K562 (cell line): ENCODE measurements around the gene GTF2A1. TPM values are rescaled to one million over a fixed set of nuclear protein-coding genes. Genes with fewer than 3 reads are reported as not detected.
A peak's percentile ranks its signal among the peaks of the same experiment; 100 is the strongest.

ENCODE experiments used
- BCOR ChIP-seq: fragments of 450-650 bp; IDR thresholded peaks from 2 replicates; pipeline ENCODE4 v1.6.1; 2016
- BRF1 ChIP-seq: IDR thresholded peaks from 3 replicates; pipeline ENCODE4 v1.6.1; 2011; ENCODE audit warnings: borderline replicate concordance, mild to moderate bottlenecking; ENCODE audit not compliant: insufficient read length; ENCODE audit errors: extremely low read depth
- CSDE1 ChIP-seq, 2 experiments: fragments of 450-650 bp; IDR thresholded peaks; 2 replicates each; pipeline ENCODE4 v1.6.1; 2016; ENCODE audit warnings: mild to moderate bottlenecking in 1 of 2
- CUX1 ChIP-seq: fragments of 200-800 bp; sonication (Bioruptor generic); IDR thresholded peaks from 2 replicates; pipeline ENCODE4 v1.6.1; 2016; ENCODE audit warnings: missing genetic modification characterization, missing compliant biosample characterization
- ELF4 ChIP-seq: fragments of 450-650 bp; formaldehyde crosslinking; IDR thresholded peaks from 2 replicates; pipeline ENCODE4 v1.4.0; 2022; ENCODE audit warnings: missing genetic modification characterization
- KLF13 ChIP-seq: fragments of 450-650 bp; IDR thresholded peaks from 2 replicates; pipeline ENCODE4 v1.6.1; 2016; ENCODE audit warnings: missing genetic modification characterization, low read depth, mild to moderate bottlenecking, missing compliant biosample characterization, moderate library complexity, borderline replicate concordance
- MTF1 ChIP-seq: fragments of 250-450 bp; sonication (Bioruptor Pico); IDR thresholded peaks from 2 replicates; pipeline ENCODE4 v1.9.0; 2021; ENCODE audit warnings: moderate library complexity, mild to moderate bottlenecking, inconsistent platforms, borderline replicate concordance
- NBN ChIP-seq: fragments of 450-650 bp; IDR thresholded peaks from 2 replicates; pipeline ENCODE4 v1.6.1; 2016; ENCODE audit warnings: low read depth, mild to moderate bottlenecking
- NFATC3 ChIP-seq: fragments of 450-650 bp; IDR thresholded peaks from 2 replicates; pipeline ENCODE4 v1.6.1; 2017; ENCODE audit warnings: mild to moderate bottlenecking
- POLR2B ChIP-seq: fragments of 450-650 bp; IDR thresholded peaks from 2 replicates; pipeline ENCODE4 v1.6.1; 2018; ENCODE audit warnings: low read depth; ENCODE audit not compliant: partially characterized antibody
- RBM22 ChIP-seq: fragments of 200-400 bp; formaldehyde crosslinking; IDR thresholded peaks from 2 replicates; pipeline ENCODE4 v1.6.1; 2018; ENCODE audit warnings: low read length, low read depth; ENCODE audit not compliant: poor library complexity, severe bottlenecking
- RBM39 ChIP-seq: fragments of 200-400 bp; formaldehyde crosslinking; optimal IDR thresholded peaks from 2 replicates; pipeline ENCODE3; 2018; ENCODE audit warnings: low read depth, low read length
- RFX5 ChIP-seq: IDR thresholded peaks from 2 replicates; pipeline ENCODE4 v1.6.1; 2011; ENCODE audit warnings: low read depth, mild to moderate bottlenecking, improper control_type of control experiment, low read length
- SIN3A ChIP-seq, 2 experiments: fragments of 150-350 bp in 1 of 2; IDR thresholded peaks; 2 replicates each; pipeline ENCODE4 v1.6.1; 2011 to 2016; ENCODE audit warnings: borderline replicate concordance in 2 of 2, low read depth in 2 of 2, low read length in 2 of 2, mild to moderate bottlenecking in 2 of 2, moderate library complexity in 2 of 2; ENCODE audit not compliant: control insufficient read depth in 1 of 2
- SMAD4 ChIP-seq: fragments of 250-450 bp; sonication (Bioruptor Pico); conservative IDR thresholded peaks from 2 replicates; pipeline ENCODE4 v1.8.0; 2021; ENCODE audit warnings: inconsistent platforms, mild to moderate bottlenecking, moderate library complexity
- SMARCE1 ChIP-seq: fragments of 450-650 bp; IDR thresholded peaks from 2 replicates; pipeline ENCODE4 v1.7.1; 2016; ENCODE audit warnings: mild to moderate bottlenecking
- U2AF2 ChIP-seq: fragments of 200-400 bp; formaldehyde crosslinking; optimal IDR thresholded peaks from 2 replicates; pipeline ENCODE3; 2017; ENCODE audit warnings: low read depth, mild to moderate bottlenecking, low read length
- ZNF384 ChIP-seq: IDR thresholded peaks from 2 replicates; pipeline ENCODE4 v1.6.1; 2012; ENCODE audit warnings: low read depth, low read length, improper control_type of control experiment
- ZNF512 ChIP-seq: IDR thresholded peaks from 2 replicates; pipeline ENCODE4 v1.6.1; 2016; ENCODE audit warnings: missing genetic modification characterization, missing compliant biosample characterization
- polyA plus RNA-seq, 8 experiments: library from polyadenylated mRNA; depleted of rRNA in 4 of 8; stranded (reverse) in 5 of 8; unstranded in 3 of 8; fragments of >200 nt; fragmentation: Nextera tagmentation in 2 of 8; fragmentation: Illumina TruSeq in 1 of 8; extraction: Ambion mirVana in 2 of 8; extraction: Trizol in 1 of 8; gene quantifications; 2 replicates each; pipeline versions ENCODE4 v1.2.1 to v1.2.3, GENCODE V29; 2011 to 2014; ENCODE audit warnings: inconsistent platforms in 1 of 8, missing spikeins in 1 of 8
- total RNA-seq, 7 experiments: library from RNA; depleted of rRNA in 6 of 7; stranded (reverse); fragments of >200 nt in 6 of 7; fragmentation: Illumina TruSeq in 2 of 7; extraction: Trizol in 2 of 7; gene quantifications; 2 replicates each; pipeline versions ENCODE4 v1.2.1 to v1.2.3, GENCODE V29; 2011 to 2021; ENCODE audit warnings: low replicate concordance in 1 of 7
- TF ChIP-seq, protein P1 (sequence below): fragments of 450-650 bp; IDR thresholded peaks from 2 replicates; pipeline ENCODE4 v1.6.1; 2016; ENCODE audit warnings: borderline replicate concordance
- TF ChIP-seq, protein P2 (sequence below): fragments of 450-650 bp; formaldehyde crosslinking; IDR thresholded peaks from 2 replicates; pipeline ENCODE4 v1.4.0; 2022; ENCODE audit warnings: mild to moderate bottlenecking, moderate library complexity

GTF2A1 gene
- total and polyA plus RNA-seq, 9 of the 15 experiments (the other 6 are each of a cell fraction or from before 2014, with no cell fraction given) = 3.4 to 22.8 (median 14.7) TPM

- TF ChIP-seq KLF13 (tag) (peak; percentile 81), U2AF2 (no peak), CUX1 (CRISPR knock-in tag) (no peak), RBM39 (peak; percentile 68), RFX5 (no peak), MTF1 (no peak), CSDE1 (IDR thresholded peaks at IDR 0.05) (peak in 1 of 2 experiments; percentile 86; a peak in 2 of 4 replicates), ZNF384 (peak; percentile 64), NFATC3 (no peak), SIN3A (IDR thresholded peaks at IDR 0.05; ENCODE audit: borderline replicate concordance in 2 of 2, control insufficient read depth in 1 of 2, low read depth in 2 of 2, low read length in 2 of 2) (peak; percentile 75 to 79; a peak in 1 of 4 replicates), SMAD4 (CRISPR knock-in tag) (peak; percentile 40; the same call in 1 of the 2 replicates), RBM22 (peak; percentile 96), BRF1 (no peak), POLR2B (peak; percentile 94), ZNF512 (tag) (peak; percentile 41; the same call in 1 of the 2 replicates), SMARCE1 (peak; percentile 11; the same call in 1 of the 2 replicates), BCOR (peak; percentile 55), ELF4 (no peak), NBN (peak; percentile 57)
- TF ChIP-seq, protein P1, sequence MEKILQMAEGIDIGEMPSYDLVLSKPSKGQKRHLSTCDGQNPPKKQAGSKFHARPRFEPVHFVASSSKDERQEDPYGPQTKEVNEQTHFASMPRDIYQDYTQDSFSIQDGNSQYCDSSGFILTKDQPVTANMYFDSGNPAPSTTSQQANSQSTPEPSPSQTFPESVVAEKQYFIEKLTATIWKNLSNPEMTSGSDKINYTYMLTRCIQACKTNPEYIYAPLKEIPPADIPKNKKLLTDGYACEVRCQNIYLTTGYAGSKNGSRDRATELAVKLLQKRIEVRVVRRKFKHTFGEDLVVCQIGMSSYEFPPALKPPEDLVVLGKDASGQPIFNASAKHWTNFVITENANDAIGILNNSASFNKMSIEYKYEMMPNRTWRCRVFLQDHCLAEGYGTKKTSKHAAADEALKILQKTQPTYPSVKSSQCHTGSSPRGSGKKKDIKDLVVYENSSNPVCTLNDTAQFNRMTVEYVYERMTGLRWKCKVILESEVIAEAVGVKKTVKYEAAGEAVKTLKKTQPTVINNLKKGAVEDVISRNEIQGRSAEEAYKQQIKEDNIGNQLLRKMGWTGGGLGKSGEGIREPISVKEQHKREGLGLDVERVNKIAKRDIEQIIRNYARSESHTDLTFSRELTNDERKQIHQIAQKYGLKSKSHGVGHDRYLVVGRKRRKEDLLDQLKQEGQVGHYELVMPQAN = peak; percentile 59
- TF ChIP-seq, protein P2, sequence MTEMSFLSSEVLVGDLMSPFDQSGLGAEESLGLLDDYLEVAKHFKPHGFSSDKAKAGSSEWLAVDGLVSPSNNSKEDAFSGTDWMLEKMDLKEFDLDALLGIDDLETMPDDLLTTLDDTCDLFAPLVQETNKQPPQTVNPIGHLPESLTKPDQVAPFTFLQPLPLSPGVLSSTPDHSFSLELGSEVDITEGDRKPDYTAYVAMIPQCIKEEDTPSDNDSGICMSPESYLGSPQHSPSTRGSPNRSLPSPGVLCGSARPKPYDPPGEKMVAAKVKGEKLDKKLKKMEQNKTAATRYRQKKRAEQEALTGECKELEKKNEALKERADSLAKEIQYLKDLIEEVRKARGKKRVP (CRISPR knock-in tag) = no peak
These were observed 254 bp downstream of the GTF2A1 start (continued) for GRCh38 chr14:81220580-81220829.
